HEK293T (cell line): ENCODE data around the gene UBE2C.
"Not testable (repeated sequence)": the region's sequence is repeated elsewhere in the genome, so short reads cannot be mapped to it uniquely, and the experiment has no call there.

Experiments used
- ARNT ChIP-seq: fragments of 450-650 bp; IDR thresholded peaks from 2 replicates; pipeline ENCODE4 v1.6.1; 2017; ENCODE audit warnings: mild to moderate bottlenecking
- BHLHE40 ChIP-seq: fragments of 450-650 bp; IDR thresholded peaks from 2 replicates; pipeline ENCODE4 v1.6.1; 2016; ENCODE audit warnings: mild to moderate bottlenecking, moderate library complexity, borderline replicate concordance
- ELF4 ChIP-seq: fragments of 450-650 bp; IDR thresholded peaks from 2 replicates; pipeline ENCODE4 v1.6.1; 2017; ENCODE audit warnings: antibody characterized with exemption
- FOXA1 ChIP-seq: fragments of 450-650 bp; IDR thresholded peaks from 2 replicates; pipeline ENCODE4 v1.6.1; 2016; ENCODE audit warnings: mild to moderate bottlenecking
- FOXK2 ChIP-seq: fragments of 450-650 bp; IDR thresholded peaks from 2 replicates; pipeline ENCODE4 v1.6.1; 2016; ENCODE audit warnings: mild to moderate bottlenecking
- FOXM1 ChIP-seq: fragments of 450-650 bp; IDR thresholded peaks from 2 replicates; pipeline ENCODE4 v1.6.1; 2017; ENCODE audit warnings: mild to moderate bottlenecking, borderline replicate concordance
- L3MBTL2 ChIP-seq: fragments of 450-650 bp; conservative IDR thresholded peaks from 2 replicates; pipeline ENCODE4 v1.6.1; 2016; ENCODE audit warnings: mild to moderate bottlenecking
- LEF1 ChIP-seq: fragments of 450-650 bp; IDR thresholded peaks from 2 replicates; pipeline ENCODE4 v1.6.1; 2017; ENCODE audit warnings: mild to moderate bottlenecking, borderline replicate concordance
- NFRKB ChIP-seq: fragments of 450-650 bp; IDR thresholded peaks from 2 replicates; pipeline ENCODE4 v1.6.1; 2016; ENCODE audit warnings: mild to moderate bottlenecking, moderate library complexity
- SP1 ChIP-seq: fragments of 450-650 bp; IDR thresholded peaks from 2 replicates; pipeline ENCODE4 v1.6.1; 2017
- SUZ12 ChIP-seq: fragments of 450-650 bp; IDR thresholded peaks from 2 replicates; pipeline ENCODE4 v1.6.1; 2016; ENCODE audit warnings: mild to moderate bottlenecking
- TARDBP ChIP-seq: fragments of 450-650 bp; IDR thresholded peaks from 2 replicates; pipeline ENCODE4 v1.6.1; 2016
- ZNF384 ChIP-seq: fragments of 450-650 bp; IDR thresholded peaks from 2 replicates; pipeline ENCODE4 v1.6.1; 2016
- TF ChIP-seq, protein P1 (sequence below): fragments of 450-650 bp; IDR thresholded peaks from 2 replicates; pipeline ENCODE4 v1.6.1; 2016

DNA sequence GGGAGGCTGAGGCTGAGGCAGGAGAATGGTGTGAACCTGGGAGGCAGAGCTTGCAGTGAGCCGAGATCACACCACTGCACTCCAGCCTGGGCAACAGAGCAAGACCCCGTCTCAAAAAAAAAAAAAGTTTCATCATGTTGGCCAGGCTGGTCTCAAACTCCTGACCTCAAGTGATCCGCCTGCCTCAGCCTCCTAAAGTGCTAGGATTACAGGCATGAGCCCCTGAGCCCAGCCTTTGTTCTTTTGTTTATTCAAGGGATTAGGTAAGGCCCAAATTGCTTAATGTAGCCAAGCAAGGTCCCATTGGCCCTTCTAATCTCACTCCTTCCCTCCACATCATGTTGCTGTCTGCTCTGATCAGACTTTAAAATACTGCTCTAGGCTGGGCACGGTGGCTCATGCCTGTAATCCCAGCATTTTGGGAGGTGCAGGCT lies 17.2 kb downstream of the UBE2C start:
- TF ChIP-seq, protein P1, sequence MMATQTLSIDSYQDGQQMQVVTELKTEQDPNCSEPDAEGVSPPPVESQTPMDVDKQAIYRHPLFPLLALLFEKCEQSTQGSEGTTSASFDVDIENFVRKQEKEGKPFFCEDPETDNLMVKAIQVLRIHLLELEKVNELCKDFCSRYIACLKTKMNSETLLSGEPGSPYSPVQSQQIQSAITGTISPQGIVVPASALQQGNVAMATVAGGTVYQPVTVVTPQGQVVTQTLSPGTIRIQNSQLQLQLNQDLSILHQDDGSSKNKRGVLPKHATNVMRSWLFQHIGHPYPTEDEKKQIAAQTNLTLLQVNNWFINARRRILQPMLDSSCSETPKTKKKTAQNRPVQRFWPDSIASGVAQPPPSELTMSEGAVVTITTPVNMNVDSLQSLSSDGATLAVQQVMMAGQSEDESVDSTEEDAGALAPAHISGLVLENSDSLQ, result not testable (repeated sequence)
- not testable (repeated sequence) for TF ChIP-seq SP1, ZNF384, ARNT, BHLHE40, ELF4, L3MBTL2, TARDBP, FOXA1, NFRKB, FOXM1, FOXK2, LEF1, SUZ12
